ENCODE results near the gene IHH.

The IHH gene

DNA sequence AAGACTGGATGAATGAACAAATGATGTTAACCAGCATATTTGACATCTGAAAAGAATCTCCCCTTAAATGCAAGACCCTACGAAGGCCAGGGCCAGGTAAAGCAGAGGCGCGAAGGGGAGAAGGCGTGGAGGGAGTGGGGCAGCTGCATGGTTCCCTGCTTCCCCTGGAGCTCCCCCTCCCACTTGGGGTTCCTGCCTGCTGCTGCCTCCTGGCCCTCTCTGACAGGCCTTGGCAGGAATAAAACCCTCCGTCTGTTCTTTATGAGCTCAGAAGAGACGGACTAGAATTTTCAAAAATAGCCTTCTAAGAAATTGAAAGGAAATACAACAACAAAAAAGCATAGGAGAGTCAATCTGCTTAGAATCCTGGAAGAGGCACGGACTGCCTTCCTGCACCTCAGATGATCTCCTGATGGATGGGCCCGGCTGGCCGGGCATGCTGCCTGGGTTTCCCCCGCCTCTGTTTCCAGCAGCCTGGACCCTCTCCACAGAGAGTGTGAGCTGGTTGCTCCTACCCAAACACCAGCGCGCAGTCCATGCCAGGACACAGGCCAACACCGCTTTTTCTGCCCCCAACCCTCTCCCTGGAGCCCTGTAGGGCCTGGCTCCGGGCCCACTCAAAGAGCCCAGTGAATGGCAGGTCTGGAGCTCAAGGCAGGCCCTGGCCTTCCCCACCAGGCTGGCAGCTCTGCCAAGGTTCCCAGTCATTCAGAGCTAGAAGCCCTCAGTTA lies 43.4 kb downstream of the IHH start:
- no peaks in the 10 kb centered on the region for H3K36me3 ChIP-seq
- TF ChIP-seq, protein P1, sequence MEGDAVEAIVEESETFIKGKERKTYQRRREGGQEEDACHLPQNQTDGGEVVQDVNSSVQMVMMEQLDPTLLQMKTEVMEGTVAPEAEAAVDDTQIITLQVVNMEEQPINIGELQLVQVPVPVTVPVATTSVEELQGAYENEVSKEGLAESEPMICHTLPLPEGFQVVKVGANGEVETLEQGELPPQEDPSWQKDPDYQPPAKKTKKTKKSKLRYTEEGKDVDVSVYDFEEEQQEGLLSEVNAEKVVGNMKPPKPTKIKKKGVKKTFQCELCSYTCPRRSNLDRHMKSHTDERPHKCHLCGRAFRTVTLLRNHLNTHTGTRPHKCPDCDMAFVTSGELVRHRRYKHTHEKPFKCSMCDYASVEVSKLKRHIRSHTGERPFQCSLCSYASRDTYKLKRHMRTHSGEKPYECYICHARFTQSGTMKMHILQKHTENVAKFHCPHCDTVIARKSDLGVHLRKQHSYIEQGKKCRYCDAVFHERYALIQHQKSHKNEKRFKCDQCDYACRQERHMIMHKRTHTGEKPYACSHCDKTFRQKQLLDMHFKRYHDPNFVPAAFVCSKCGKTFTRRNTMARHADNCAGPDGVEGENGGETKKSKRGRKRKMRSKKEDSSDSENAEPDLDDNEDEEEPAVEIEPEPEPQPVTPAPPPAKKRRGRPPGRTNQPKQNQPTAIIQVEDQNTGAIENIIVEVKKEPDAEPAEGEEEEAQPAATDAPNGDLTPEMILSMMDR (IDR thresholded peaks at IDR 0.05) = no peak
- H3K27me3 ChIP-seq = peaks cover 61% of the 10 kb centered on the region
- no peaks in the 10 kb centered on the region for H3K9me3 ChIP-seq
- H3K4me1 ChIP-seq (ENCODE audit: control insufficient read depth in 1 of 2, insufficient read depth in 1 of 2, low read depth in 1 of 2, low read length in 1 of 2) = no peaks in the 10 kb centered on the region
- no peak overlapping the region for H3K4me3 ChIP-seq (ENCODE audit: low read depth in 1 of 2, low read length in 1 of 2)
- H3K27ac ChIP-seq = no peak overlapping the region

DNA sequence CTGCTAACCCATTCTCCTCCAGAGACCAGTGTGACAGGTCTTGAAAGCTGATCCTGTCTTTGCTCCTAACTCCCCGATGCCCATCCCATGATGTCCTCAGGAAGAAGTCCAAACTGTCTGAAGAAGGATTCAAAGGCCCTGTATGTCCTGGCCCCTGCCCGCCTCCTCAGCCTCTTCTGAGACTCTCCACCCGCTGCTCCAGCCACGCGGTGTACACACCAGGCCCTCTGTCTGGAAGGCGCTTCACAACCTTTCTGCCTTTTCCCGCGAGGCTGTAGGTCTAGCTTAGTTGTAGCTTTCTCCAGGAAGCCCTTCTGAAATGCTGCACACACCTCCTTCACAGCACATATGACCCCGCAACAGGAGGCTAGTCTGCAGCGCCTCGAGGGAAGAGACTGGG lies 44.0 kb downstream of the IHH start:
- H3K36me3 ChIP-seq = no peaks in the 10 kb centered on the region
- H3K4me1 ChIP-seq (ENCODE audit: control insufficient read depth in 1 of 2, insufficient read depth in 1 of 2, low read depth in 1 of 2, low read length in 1 of 2) = no peaks in the 10 kb centered on the region
- H3K27me3 ChIP-seq = peaks cover 68% of the 10 kb centered on the region
- H3K4me3 ChIP-seq (ENCODE audit: low read depth in 1 of 2, low read length in 1 of 2) = no peak overlapping the region
- TF ChIP-seq, protein P1 (IDR thresholded peaks at IDR 0.05) = no peak
- no peaks in the 10 kb centered on the region for H3K9me3 ChIP-seq
- no peak overlapping the region for H3K27ac ChIP-seq

DNA sequence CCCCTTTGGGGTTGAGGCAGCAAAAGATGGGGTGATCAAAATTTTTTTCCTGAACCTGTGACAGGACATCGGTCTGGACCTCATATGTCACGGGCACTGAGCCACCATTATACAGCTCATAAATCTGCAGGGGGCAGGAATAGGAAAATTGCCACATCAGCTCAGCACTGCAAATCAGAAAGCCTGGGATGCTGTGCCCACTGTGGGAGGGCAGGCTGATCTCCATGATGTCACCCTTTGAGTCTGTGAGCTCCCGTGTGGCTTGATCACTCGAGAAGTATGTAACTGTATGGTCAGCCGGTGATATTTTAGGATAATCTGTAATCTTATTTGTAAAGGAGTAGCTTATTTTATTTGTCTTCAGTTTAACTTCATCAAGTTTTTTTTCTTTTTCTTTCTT lies 49.8 kb downstream of the IHH start:
- TF ChIP-seq, protein P1 (IDR thresholded peaks at IDR 0.05) = no peak
- Histone ChIP-seq H3K9me3 (no peaks in the 10 kb centered on the region), H3K4me3 (ENCODE audit: low read depth in 1 of 2, low read length in 1 of 2) (no peak overlapping the region), H3K27ac (no peak overlapping the region), H3K27me3 (peaks cover 83% of the 10 kb centered on the region), H3K36me3 (no peaks in the 10 kb centered on the region), H3K4me1 (ENCODE audit: control insufficient read depth in 1 of 2, insufficient read depth in 1 of 2, low read depth in 1 of 2, low read length in 1 of 2) (no peaks in the 10 kb centered on the region)

DNA sequence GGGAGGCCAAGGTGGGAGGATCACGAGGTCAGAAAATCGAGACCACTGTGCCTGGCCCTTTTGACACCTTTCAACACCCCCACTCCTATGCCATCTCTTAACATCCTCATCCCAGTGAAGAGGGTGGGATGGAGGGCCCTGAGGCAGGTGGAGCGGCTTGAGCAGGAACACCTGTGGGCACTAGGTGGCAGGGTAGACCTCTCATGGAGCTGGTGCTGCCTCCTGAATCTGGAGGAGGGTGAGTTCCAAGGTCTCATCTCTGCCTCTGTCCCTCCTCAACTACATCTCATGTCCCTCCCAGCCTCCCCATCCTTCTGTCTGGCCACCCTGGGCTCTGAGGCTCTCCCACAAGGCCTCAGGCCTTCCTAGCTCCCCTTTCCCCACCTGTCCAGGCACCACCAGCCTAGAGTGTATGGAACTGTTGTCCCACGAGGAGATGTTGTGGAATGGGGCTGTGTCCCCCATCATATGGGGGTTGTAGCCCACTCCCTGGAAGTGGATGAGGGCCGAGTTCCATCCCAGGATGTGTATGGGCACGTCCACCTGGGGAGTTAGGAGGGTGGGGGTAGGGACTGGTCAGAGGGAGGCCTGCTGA lies 50.5 kb downstream of the IHH start:
- Histone ChIP-seq H3K27ac (no peak overlapping the region), H3K9me3 (no peaks in the 10 kb centered on the region), H3K4me3 (ENCODE audit: low read depth in 1 of 2, low read length in 1 of 2) (no peak overlapping the region), H3K4me1 (ENCODE audit: control insufficient read depth in 1 of 2, insufficient read depth in 1 of 2, low read depth in 1 of 2, low read length in 1 of 2) (no peaks in the 10 kb centered on the region), H3K27me3 (peaks cover 89% of the 10 kb centered on the region), H3K36me3 (no peaks in the 10 kb centered on the region)
- TF ChIP-seq, protein P1 (IDR thresholded peaks at IDR 0.05) = no peak

DNA sequence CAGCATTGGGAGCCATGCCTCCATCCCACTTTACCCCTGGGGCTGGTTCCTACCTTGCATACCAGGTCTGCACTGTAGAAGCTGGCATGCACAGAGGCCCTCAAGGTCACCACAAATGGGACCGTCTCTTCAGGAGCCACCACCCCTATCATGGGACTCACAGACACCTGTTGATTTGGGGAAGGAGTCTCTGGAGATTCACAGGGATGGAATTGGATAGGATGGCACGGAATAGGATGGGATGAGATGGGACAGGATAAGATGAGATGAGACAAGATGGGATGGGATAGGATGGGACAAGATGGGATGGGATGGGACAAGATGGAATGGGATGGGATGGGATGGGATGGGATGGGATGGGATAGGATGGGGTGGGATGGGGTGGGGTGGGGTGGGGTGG lies 51.4 kb downstream of the IHH start:
- TF ChIP-seq, protein P1 (IDR thresholded peaks at IDR 0.05) = no peak
- no peaks in the 10 kb centered on the region for H3K4me1 ChIP-seq (ENCODE audit: control insufficient read depth in 1 of 2, insufficient read depth in 1 of 2, low read depth in 1 of 2, low read length in 1 of 2)
- peaks cover 94% of the 10 kb centered on the region for H3K27me3 ChIP-seq
- H3K9me3 ChIP-seq = no peaks in the 10 kb centered on the region
- H3K36me3 ChIP-seq = no peaks in the 10 kb centered on the region
- H3K27ac ChIP-seq = no peak overlapping the region
- no peak overlapping the region for H3K4me3 ChIP-seq (ENCODE audit: low read depth in 1 of 2, low read length in 1 of 2)

All from neutrophil (primary cell).